Activated CD8-positive, alpha-beta memory T cell treated with anti-CD3 and anti-CD28 coated beads for 24 hours (primary cell): ENCODE measurements around the gene DDX20.

Experiments used
- DNase-seq: peaks from one replicate; pipeline ENCODE4 v3.0.0-alpha.2; 2020

Gene DDX20

GRCh38 chr1:111751906-111752575 lies 3.7 kb upstream of the DDX20 start:
- DNase-seq = no peak

DNA sequence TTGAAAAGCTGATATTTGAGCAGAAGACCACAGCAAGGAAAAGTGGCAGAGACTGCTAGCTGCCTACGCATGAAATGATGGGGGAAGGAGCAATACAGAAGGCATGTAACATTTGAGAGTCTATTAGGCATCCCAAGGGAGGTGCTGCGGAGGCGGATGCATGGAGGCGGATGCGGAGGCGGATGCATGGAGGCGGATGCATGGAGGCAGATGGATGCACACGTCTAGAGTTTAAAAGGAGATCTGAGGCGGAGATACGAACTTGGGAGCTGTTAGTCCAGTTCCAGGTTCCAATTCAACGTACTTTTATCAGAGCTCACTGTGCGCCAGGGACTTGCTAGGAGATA lies 744 bp upstream of the DDX20 start:
- no peak for DNase-seq

- DNase-seq = no peak
Measured at GRCh38 chr1:111756124-111756513, 418 bp downstream of the DDX20 start.

- DNase-seq = no peak
Measured at GRCh38 chr1:111758373-111758772, 2.7 kb downstream of the DDX20 start.

DNA sequence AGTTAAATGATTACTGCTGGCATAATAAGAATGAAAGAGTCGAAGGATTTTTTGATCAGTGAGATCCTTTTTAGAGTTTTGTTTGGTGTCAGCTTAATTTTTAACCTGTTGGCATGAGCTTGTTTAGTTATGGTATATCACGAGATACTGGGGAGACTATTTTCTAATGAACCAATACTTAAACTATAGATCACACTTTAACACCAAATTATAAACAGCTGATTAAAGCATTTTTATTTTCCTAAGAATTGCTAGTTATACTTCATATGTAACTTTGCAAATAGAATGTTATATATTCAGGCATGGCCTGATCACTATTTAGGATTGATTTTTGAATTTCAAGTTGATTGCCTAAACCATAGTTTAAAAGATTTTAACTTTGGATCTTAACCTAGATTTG lies 6.0 kb downstream of the DDX20 start:
- DNase-seq = no peak

DNA sequence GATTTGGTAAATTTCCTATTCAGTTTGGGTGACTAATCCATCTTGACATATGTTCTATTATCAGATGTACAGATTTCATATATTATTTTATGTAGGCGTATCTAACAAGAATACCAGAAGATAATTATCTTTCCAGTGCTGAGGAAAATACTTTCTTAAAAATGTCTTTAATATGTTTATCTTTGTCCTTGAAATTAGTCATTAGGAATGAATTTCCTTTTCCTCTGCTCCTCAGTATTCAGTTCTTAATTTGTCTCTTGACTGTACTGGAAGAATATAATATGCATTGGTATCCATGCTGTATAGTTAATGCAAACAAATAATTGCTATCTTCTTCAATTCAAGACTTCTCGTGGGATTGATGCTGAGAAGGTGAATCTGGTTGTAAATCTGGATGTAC lies 6.6 kb downstream of the DDX20 start:
- DNase-seq = no peak

GRCh38 chr1:111768023-111768422 lies 12.3 kb downstream of the DDX20 start:
- no peak for DNase-seq

DNA sequence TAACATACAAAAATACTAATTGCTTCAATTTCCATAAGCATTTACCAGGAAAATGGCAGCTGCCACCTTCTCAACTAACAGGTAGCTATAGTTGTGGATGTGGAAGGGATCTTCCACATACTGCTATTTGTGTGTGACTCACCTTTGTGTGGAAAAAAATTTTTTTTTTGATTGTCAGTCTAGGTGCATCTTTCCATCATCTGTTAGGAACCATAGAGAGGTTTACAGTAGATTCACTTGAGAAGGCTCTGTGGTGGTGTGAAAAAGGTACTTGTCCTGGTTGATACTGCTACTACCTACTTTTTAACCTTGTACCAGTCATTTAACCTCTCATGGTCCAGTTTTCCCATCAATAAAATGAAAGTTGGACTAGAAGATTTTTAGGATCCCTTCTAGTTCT lies 12.9 kb downstream of the DDX20 start:
- DNase-seq = no peak

DNA sequence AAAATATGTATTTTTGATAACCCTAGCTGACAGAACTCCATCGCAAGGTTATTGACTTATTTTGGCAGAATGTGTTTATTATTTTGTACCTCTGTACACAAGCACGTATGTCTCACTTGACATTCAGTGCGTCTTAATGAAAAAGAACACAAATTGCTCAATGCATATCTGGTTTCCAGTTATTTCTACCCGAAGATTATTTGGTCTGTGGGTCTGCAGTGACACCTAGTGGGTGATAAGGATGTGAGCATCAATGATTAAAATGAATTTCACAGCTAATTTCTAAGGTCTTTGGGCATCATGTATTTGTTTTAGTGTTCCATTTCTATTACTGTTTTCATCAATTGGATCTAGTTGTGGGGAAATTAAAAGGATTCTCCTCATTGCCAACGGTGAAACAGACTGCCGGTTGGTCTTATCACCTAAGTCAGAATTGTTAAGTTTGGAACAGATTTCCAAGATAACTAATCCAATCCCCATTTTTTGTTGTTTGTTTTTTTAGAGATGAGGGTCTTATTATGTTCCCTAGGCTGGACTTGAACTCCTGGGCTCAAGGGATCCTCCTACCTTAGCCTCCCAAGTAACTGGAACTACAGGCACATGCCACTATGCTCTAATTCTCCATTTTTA lies 13.9 kb downstream of the DDX20 start:
- no peak for DNase-seq

DNA sequence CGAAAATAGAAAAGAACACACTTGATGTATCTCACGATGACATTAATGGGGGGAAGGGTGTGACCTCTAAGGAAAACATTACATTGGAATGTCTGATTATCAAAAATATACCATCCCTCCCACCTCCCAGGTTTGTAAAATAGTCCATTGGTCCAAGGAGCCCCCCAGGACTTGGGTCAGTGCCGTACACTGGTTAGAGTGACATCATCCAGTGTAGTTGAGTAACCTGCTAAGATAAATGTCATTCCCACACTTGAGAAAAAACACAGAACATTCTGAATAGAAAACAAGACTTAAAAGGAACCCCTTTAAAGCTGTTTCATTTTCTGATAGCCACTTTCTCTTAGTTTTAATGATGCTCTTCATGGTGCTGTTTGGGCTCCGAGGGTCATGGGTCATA lies 15.2 kb downstream of the DDX20 start:
- no peak for DNase-seq

GRCh38 chr1:111775966-111776365 lies 20.3 kb downstream of the DDX20 start:
- no peak for DNase-seq

- no peak for DNase-seq
Measured at GRCh38 chr1:111776391-111776790, 20.7 kb downstream of the DDX20 start.

GRCh38 chr1:111776861-111777260 lies 21.2 kb downstream of the DDX20 start:
- no peak for DNase-seq

DNA sequence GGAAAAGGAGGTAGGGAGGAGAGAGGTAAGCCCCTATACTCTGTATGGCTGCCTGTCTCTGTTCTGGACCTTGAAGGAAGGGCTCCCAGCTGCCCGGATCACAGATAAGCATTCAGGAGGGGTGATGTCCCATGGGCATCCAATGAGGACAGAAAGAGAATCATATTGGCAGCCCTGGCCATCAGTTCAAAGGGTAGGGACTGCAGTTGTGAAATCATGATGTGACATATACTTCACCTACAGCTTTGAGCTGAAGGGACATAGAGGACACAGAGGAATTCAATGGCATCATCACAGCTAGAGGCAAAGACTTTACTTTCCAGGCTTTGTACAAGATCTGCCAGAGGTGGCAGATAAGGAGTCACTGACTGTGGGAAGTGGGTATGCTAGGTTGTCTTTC lies 21.6 kb downstream of the DDX20 start:
- no peak for DNase-seq

- no peak for DNase-seq
Measured at GRCh38 chr1:111778066-111778465, 22.4 kb downstream of the DDX20 start.

DNA sequence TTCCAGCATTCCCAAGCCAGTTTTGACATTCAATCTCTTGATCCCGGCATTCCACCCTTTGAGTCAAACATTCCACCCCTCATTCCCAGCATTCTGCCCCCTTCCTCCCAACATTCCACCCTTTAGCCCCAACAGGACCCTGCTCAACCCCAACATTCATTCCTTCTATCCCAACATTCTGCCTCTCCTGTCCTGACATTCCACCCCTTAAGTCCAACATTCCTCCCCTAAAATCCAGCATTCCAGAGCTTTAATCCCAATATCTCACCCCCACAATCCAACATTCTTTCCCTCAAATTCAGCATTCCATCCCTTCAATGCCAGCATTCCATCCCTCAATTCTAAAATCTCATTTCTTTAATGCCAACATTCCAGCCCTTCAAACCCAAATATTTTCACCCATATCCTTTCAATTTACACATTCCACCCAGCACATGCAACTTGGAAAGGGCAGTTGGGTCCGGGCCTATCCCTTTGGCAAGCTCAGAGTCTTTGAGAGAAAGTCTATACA lies 22.9 kb downstream of the DDX20 start:
- no peak for DNase-seq

- DNase-seq = no peak
Measured at GRCh38 chr1:111779546-111779945, 23.8 kb downstream of the DDX20 start.

DNA sequence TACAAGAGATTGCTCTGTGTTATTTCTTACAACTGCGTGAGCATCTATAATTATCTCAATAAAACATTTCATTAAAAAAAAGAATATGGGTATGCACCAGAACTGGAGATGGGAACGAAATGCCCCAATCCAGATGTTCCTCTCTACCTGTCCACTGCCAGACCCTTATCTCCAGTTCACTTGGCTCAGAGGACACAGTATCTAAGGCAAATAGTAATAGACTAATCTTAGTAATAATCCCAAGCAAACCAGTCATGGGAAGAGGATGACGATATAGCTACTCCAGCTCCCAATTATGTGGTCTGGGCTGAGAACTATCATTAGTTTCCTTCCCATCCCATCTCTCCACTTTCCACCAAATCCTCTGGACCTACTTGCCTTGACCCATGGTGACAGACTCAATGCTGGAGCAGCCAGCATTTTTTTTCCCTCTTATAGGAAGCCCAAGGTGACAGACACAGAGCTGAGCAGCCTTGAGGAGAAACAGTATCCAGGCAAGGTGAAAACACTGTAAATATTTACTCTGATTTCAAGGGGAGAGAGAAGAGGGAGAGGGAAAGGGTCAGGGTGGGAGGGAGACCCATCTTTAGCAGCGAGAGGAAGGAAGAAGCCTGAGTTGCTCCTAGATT lies 28.7 kb downstream of the DDX20 start:
- DNase-seq = no peak

GRCh38 chr1:111786669-111787207 lies 31.0 kb downstream of the DDX20 start:
- DNase-seq = no peak

DNA sequence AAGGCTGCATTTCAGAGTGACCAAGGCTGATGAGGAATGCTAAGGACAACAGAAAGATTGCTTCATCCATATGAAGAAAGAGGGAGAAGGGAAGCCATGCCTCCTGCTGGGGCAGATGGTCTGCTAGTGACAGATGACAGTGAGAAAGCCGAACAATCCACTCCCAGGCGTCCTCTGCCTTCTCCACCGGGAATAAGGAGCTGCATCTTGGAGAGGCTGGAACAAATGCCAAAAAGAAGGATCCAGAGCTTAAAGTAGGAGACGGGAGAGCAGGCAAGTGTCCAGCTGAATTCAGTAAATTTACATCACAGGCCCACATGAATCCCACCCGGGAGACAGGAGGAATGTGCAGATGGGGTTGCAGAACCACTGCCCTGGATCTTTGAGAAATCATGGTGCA lies 33.4 kb downstream of the DDX20 start:
- DNase-seq = no peak

GRCh38 chr1:111789666-111790316 lies 34.1 kb downstream of the DDX20 start:
- no peak for DNase-seq

GRCh38 chr1:111791776-111792175 lies 36.1 kb downstream of the DDX20 start:
- no peak for DNase-seq

- no peak for DNase-seq
Measured at GRCh38 chr1:111792249-111792648, 36.5 kb downstream of the DDX20 start.

GRCh38 chr1:111793923-111794322 lies 38.2 kb downstream of the DDX20 start:
- no peak for DNase-seq
